DND-41 (cell line): ENCODE data around the gene FIBCD1.
"Not testable (repeated sequence)": the region's sequence is repeated elsewhere in the genome, so short reads cannot be mapped to it uniquely, and the experiment has no call there.

ENCODE experiments used
- ATAC-seq: fragments of 200-7000 bp; cut with Tn5 transposase; 3 replicates; pipeline ENCODE4 v1.9.1; 2021; ENCODE audit warnings: low read depth; ENCODE audit not compliant: insufficient read depth
- DNase-seq: peaks from one replicate; pipeline ENCODE4 v3.0.0-alpha.2; 2020
- H2AFZ ChIP-seq: 2 replicates; pipeline ENCODE4 v1.6.0; 2012; ENCODE audit warnings: low read depth, low read length
- H3K27ac ChIP-seq: 2 replicates; pipeline ENCODE4 v1.5.1; 2012; ENCODE audit warnings: low read length, inconsistent platforms
- H3K27me3 ChIP-seq: fragments of 200-600 bp; sonication (generic); 2 replicates; pipeline ENCODE4 v1.6.0; 2012; ENCODE audit warnings: low read length, mild to moderate bottlenecking, inconsistent platforms; ENCODE audit not compliant: insufficient read depth, poor library complexity
- H3K36me3 ChIP-seq: 2 replicates; pipeline ENCODE4 v1.5.1; 2012; ENCODE audit warnings: low read length, inconsistent platforms; ENCODE audit not compliant: insufficient read depth
- H3K4me1 ChIP-seq: 2 replicates; pipeline ENCODE4 v1.5.1; 2012; ENCODE audit warnings: mild to moderate bottlenecking, low read length; ENCODE audit not compliant: insufficient read depth
- H3K4me2 ChIP-seq: 2 replicates; pipeline ENCODE4 v1.6.0; 2012; ENCODE audit warnings: mild to moderate bottlenecking, moderate library complexity, low read length, inconsistent platforms; ENCODE audit not compliant: insufficient read depth
- H3K4me3 ChIP-seq, 2 experiments: fragments of 200-600 bp in 1 of 2; shearing (Covaris generic) in 1 of 2; 2 replicates each; pipeline ENCODE4 v1.5.1; 2012 to 2016; ENCODE audit warnings: inconsistent platforms in 2 of 2, low read length in 2 of 2, mild to moderate bottlenecking in 2 of 2, low read depth in 1 of 2, moderate library complexity in 1 of 2
- H3K79me2 ChIP-seq: 2 replicates; pipeline ENCODE4 v1.6.0; 2012; ENCODE audit warnings: low read length, inconsistent platforms; ENCODE audit not compliant: insufficient read depth
- H3K9ac ChIP-seq: 2 replicates; pipeline ENCODE4 v1.6.0; 2012; ENCODE audit warnings: low read depth, mild to moderate bottlenecking, inconsistent platforms, low read length, moderate library complexity
- H3K9me3 ChIP-seq: 2 replicates; pipeline ENCODE4 v1.5.1; 2012; ENCODE audit warnings: low read length, moderate library complexity, mild to moderate bottlenecking, inconsistent platforms; ENCODE audit not compliant: insufficient read depth, severe bottlenecking
- H4K20me1 ChIP-seq: 2 replicates; pipeline ENCODE4 v1.6.0; 2012; ENCODE audit warnings: low read length; ENCODE audit not compliant: insufficient read depth
- CTCF ChIP-seq: IDR thresholded peaks from 2 replicates; pipeline ENCODE4 v1.5.1; 2012; ENCODE audit warnings: borderline replicate concordance, low read length, moderate library complexity, mild to moderate bottlenecking; ENCODE audit not compliant: poor library complexity, severe bottlenecking; ENCODE audit errors: extremely low read depth
- EZH2 ChIP-seq: IDR thresholded peaks from 3 replicates; pipeline ENCODE4 v1.6.1; 2012; ENCODE audit warnings: borderline replicate concordance, low read depth, mild to moderate bottlenecking, moderate library complexity, low read length, inconsistent platforms; ENCODE audit not compliant: severe bottlenecking

FIBCD1 gene

DNA sequence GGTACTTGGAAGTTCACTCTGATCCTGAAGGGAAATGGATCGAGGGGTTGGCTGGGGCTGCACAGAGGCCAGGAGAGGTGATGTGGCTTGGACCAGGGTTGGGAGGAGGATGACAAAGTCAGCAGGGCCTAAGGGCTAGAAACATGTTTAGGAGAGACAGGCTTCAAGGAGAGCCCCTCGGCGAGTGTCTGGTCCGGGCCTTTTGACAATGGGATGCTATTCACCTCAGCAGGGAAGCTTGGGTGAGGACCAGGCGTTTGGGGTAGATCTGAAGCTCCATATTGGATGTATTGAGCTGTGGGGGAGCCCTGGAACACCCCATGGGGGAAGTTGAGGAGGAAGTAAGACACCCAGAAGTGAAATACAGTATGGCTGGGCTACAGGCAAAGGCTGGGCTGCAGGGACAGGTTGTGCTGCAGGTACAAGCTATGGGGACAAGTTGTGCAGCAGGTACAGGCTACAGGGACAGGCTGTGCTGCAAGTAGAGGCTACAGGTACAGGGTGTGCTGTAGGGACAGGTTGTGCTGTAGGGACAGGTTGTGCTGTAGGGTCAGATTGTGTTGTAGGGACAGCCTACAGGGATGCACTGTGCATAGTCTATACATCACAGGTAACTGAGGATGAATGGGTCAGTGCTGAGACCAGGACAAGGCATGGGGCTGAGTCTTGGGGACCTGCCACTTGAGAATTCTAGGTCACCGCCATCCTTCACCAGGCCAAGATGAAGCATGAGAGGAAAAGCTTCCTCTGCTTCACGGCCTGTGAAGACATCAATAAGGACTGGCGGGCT is 22.7 kb upstream of the FIBCD1 start:
- no peak for DNase-seq
- Histone ChIP-seq H3K4me2 (no peak overlapping the region), H3K27ac (no peak overlapping the region), H2AFZ (no peak overlapping the region), H3K36me3 (no peaks in the 10 kb centered on the region), H3K4me3 (no peak overlapping the region), H4K20me1 (no peaks in the 10 kb centered on the region), H3K4me1 (no peaks in the 10 kb centered on the region), H3K9me3 (peaks cover 10% of the 10 kb centered on the region), H3K9ac (no peak overlapping the region), H3K79me2 (no peaks in the 10 kb centered on the region), H3K27me3 (no peaks in the 10 kb centered on the region)
- ATAC-seq, result no peak
- TF ChIP-seq CTCF (no peak), EZH2 (no peak)

DNA sequence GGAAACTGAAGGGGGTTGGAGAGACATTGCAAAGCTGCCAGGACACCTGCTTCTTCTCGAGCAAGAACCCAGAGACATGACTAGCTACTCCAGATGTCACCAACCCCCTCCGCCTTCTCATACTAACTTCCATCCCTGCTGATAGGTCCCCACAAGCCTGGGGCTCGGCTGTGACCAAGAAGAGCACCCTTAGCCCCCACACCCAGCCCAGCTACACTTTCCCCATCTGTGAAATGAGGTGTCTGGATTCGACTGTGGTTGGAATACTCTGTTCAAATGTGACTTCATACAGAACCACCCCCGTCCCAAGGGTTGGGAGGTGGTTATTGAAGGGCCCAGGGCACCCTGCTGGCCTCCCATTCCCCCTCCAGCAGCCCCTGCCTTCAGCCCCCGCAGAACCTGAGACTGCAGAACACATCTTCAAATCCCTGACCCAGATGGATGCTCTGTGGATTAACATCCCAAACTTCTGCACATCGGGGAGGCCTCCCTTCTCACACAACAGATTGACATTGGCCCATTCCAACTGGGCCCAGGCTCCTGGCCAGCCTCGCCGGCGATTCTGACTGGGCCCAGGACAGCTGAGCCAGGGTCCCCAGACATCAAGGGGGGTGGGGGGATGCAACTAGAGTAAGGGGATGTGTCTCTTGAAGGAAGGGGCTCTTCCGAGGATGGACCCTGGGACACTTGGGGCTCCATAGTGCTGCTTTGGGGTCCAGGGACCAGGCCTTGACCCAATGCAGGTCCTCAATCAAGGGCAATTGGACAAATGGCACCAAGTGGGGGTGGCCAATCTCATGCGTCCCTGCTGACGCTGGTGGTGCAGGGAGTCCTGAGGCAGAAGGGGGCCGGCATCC is 21.7 kb upstream of the FIBCD1 start:
- H3K27ac ChIP-seq, result no peak overlapping the region
- no peak overlapping the region for H3K4me2 ChIP-seq
- no peak for TF ChIP-seq CTCF
- no peak for TF ChIP-seq EZH2
- H3K4me3 ChIP-seq, result no peak overlapping the region
- H3K9ac ChIP-seq, result no peak overlapping the region
- no peaks in the 10 kb centered on the region for H3K36me3 ChIP-seq
- H3K4me1 ChIP-seq, result no peaks in the 10 kb centered on the region
- H3K9me3 ChIP-seq, result peaks cover 10% of the 10 kb centered on the region
- no peaks in the 10 kb centered on the region for H4K20me1 ChIP-seq
- H3K27me3 ChIP-seq, result no peaks in the 10 kb centered on the region
- H3K79me2 ChIP-seq, result no peaks in the 10 kb centered on the region
- H2AFZ ChIP-seq, result no peak overlapping the region
- DNase-seq (no peak), ATAC-seq (no peak)

DNA sequence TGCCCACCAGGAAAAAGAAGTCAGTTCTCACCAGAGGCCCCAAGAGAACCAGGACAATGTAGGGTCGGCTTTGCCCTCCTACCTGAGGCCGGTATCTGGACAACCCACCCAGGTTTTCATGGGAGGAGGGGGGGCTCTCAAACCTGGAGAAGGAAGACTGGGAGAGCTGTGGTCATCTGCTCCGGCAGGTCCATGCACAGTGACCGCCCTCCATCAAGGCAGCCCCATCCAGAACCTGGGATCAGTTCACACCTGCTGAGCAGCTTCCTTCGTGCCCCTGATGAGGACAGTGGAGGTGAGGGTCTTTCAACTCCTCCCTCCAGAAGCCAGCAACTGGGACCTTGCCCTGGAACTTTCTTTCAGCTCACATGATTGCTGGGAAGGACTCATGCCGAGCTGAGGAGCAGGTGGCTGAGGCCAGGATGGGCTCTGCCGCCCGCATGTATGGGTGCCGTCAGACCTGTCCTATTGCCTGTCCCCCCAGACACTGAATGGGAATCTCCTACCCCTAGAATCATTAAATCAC is 20.8 kb upstream of the FIBCD1 start:
- no peak overlapping the region for H3K4me2 ChIP-seq
- no peaks in the 10 kb centered on the region for H4K20me1 ChIP-seq
- no peak for DNase-seq
- H3K36me3 ChIP-seq, result no peaks in the 10 kb centered on the region
- H2AFZ ChIP-seq, result no peak overlapping the region
- ATAC-seq, result no peak
- H3K9ac ChIP-seq, result no peak overlapping the region
- no peak overlapping the region for H3K27ac ChIP-seq
- H3K27me3 ChIP-seq, result no peaks in the 10 kb centered on the region
- no peak overlapping the region for H3K4me3 ChIP-seq
- no peaks in the 10 kb centered on the region for H3K4me1 ChIP-seq
- peaks cover 10% of the 10 kb centered on the region for H3K9me3 ChIP-seq
- TF ChIP-seq CTCF (no peak), EZH2 (no peak)
- no peaks in the 10 kb centered on the region for H3K79me2 ChIP-seq

- ATAC-seq, result not testable (repeated sequence)
Observed at GRCh38 chr9:130958564-130958963, 19.5 kb upstream of the FIBCD1 start.

More at GRCh38 chr9:130958564-130958963, 19.5 kb upstream of the FIBCD1 start:
- H3K79me2 ChIP-seq, H2AFZ ChIP-seq, DNase-seq, H3K36me3 ChIP-seq, H3K4me3 ChIP-seq, H3K4me1 ChIP-seq, H3K27ac ChIP-seq, H3K9ac ChIP-seq, H3K27me3 ChIP-seq, H3K4me2 ChIP-seq, H4K20me1 ChIP-seq: not testable (repeated sequence)
- H3K9me3 ChIP-seq, result peaks cover 10% of the 10 kb centered on the region
